HepG2 (cell line): ENCODE results near the gene GCNT2. TPM values are rescaled to one million over a fixed set of nuclear protein-coding genes. Genes with fewer than 3 reads are reported as not detected.

ENCODE experiments used
- ARID2 ChIP-seq: sonication (generic); formaldehyde crosslinking; IDR thresholded peaks from 2 replicates; pipeline ENCODE4 v1.8.1; 2022; ENCODE audit warnings: mild to moderate bottlenecking, missing genetic modification reagents, borderline replicate concordance
- ARID5B ChIP-seq: IDR thresholded peaks from 2 replicates; pipeline ENCODE4 v1.4.0; 2020; ENCODE audit warnings: mild to moderate bottlenecking, missing genetic modification reagents
- CEBPB ChIP-seq: IDR thresholded peaks from 2 replicates; pipeline ENCODE4 v1.6.1; 2011; ENCODE audit warnings: low read depth, low read length, improper control_type of control experiment, borderline replicate concordance
- DPF2 ChIP-seq: sonication (generic); formaldehyde crosslinking; IDR thresholded peaks from 2 replicates; pipeline ENCODE4 v1.4.0; 2020; ENCODE audit warnings: mild to moderate bottlenecking, low read depth, missing genetic modification reagents, borderline replicate concordance
- ETS1 ChIP-seq: sonication (generic); formaldehyde crosslinking; IDR thresholded peaks from 2 replicates; pipeline ENCODE4 v1.4.0; 2020; ENCODE audit warnings: missing genetic modification reagents
- HMG20B ChIP-seq: conservative IDR thresholded peaks from 2 replicates; pipeline ENCODE4 v1.6.1; 2016; ENCODE audit warnings: missing genetic modification reagents, missing compliant biosample characterization
- MAZ ChIP-seq, 2 experiments: sonication (generic) in 1 of 2; formaldehyde crosslinking in 1 of 2; IDR thresholded peaks; 2 replicates each; pipeline versions ENCODE4 v1.5.0 to v1.6.1; 2012 to 2020; ENCODE audit warnings: low read depth in 2 of 2, mild to moderate bottlenecking in 2 of 2, borderline replicate concordance in 1 of 2, improper control_type of control experiment in 1 of 2, low read length in 1 of 2, missing genetic modification reagents in 1 of 2, moderate library complexity in 1 of 2
- MEIS1 ChIP-seq: sonication (generic); formaldehyde crosslinking; IDR thresholded peaks from 2 replicates; pipeline ENCODE4 v1.9.0; 2021; ENCODE audit warnings: mild to moderate bottlenecking, missing genetic modification reagents, moderate library complexity, borderline replicate concordance
- RAD51 ChIP-seq: fragments of 450-650 bp; IDR thresholded peaks from 2 replicates; pipeline ENCODE4 v1.6.1; 2016; ENCODE audit warnings: borderline replicate concordance
- RFX3 ChIP-seq: IDR thresholded peaks from 2 replicates; pipeline ENCODE4 v1.6.1; 2016; ENCODE audit warnings: missing biosample characterization, missing genetic modification reagents
- SIN3B ChIP-seq: fragments of 150-350 bp; IDR thresholded peaks from 2 replicates; pipeline ENCODE4 v1.6.1; 2014; ENCODE audit warnings: low read length
- SKI ChIP-seq: fragments of 450-650 bp; IDR thresholded peaks from one replicate; pipeline ENCODE4 v1.6.1; 2018; ENCODE audit warnings: mild to moderate bottlenecking; ENCODE audit not compliant: partially characterized antibody
- SP2 ChIP-seq: sonication (generic); formaldehyde crosslinking; IDR thresholded peaks from 2 replicates; pipeline ENCODE4 v1.5.1; 2020; ENCODE audit warnings: mild to moderate bottlenecking, missing genetic modification reagents
- STAT5B ChIP-seq: sonication (generic); formaldehyde crosslinking; IDR thresholded peaks from 2 replicates; pipeline ENCODE4 v1.4.0; 2020; ENCODE audit warnings: missing genetic modification reagents
- TRIM24 ChIP-seq: sonication (generic); formaldehyde crosslinking; IDR thresholded peaks from 2 replicates; pipeline ENCODE4 v1.8.0; 2022; ENCODE audit warnings: mild to moderate bottlenecking, missing genetic modification reagents
- XRCC5 ChIP-seq: fragments of 200-400 bp; formaldehyde crosslinking; optimal IDR thresholded peaks from 2 replicates; pipeline ENCODE3; 2017; ENCODE audit warnings: mild to moderate bottlenecking, low read length
- YEATS4 ChIP-seq: sonication (generic); formaldehyde crosslinking; IDR thresholded peaks from 2 replicates; pipeline ENCODE4 v1.4.0; 2020; ENCODE audit warnings: missing genetic modification reagents, borderline replicate concordance
- ZBTB26 ChIP-seq: IDR thresholded peaks from 2 replicates; pipeline ENCODE4 v1.6.1; 2016; ENCODE audit warnings: missing compliant biosample characterization, missing genetic modification reagents, borderline replicate concordance
- ZBTB8A ChIP-seq: sonication (generic); formaldehyde crosslinking; IDR thresholded peaks from 2 replicates; pipeline ENCODE4 v1.4.0; 2020; ENCODE audit warnings: mild to moderate bottlenecking, low read depth, missing genetic modification reagents, borderline replicate concordance
- ZFAT ChIP-seq: sonication (generic); formaldehyde crosslinking; conservative IDR thresholded peaks from 2 replicates; pipeline ENCODE4 v1.8.1; 2023; ENCODE audit warnings: missing genetic modification reagents, inconsistent platforms
- ZNF383 ChIP-seq: sonication (generic); formaldehyde crosslinking; IDR thresholded peaks from 2 replicates; pipeline ENCODE4 v1.4.0; 2020; ENCODE audit warnings: missing genetic modification reagents, mild to moderate bottlenecking, borderline replicate concordance
- ZNF589 ChIP-seq: sonication (generic); formaldehyde crosslinking; conservative IDR thresholded peaks from 2 replicates; pipeline ENCODE4 v1.8.0; 2022; ENCODE audit warnings: mild to moderate bottlenecking, moderate library complexity, missing genetic modification reagents
- ZSCAN21 ChIP-seq: sonication (generic); formaldehyde crosslinking; IDR thresholded peaks from 2 replicates; pipeline ENCODE4 v1.8.0; 2022; ENCODE audit warnings: mild to moderate bottlenecking, missing genetic modification reagents, moderate library complexity, borderline replicate concordance
- ZZZ3 ChIP-seq: sonication (generic); formaldehyde crosslinking; IDR thresholded peaks from 2 replicates; pipeline ENCODE4 v1.4.0; 2020; ENCODE audit warnings: missing genetic modification reagents, mild to moderate bottlenecking, borderline replicate concordance
- polyA plus RNA-seq, 8 experiments: library from polyadenylated mRNA; depleted of rRNA in 3 of 8; stranded (reverse) in 7 of 8; unstranded in 1 of 8; fragments of >200 nt; fragmentation: Illumina TruSeq in 4 of 8; extraction: Trizol in 4 of 8; gene quantifications; 2 replicates each; pipeline versions ENCODE4 v1.2.1 to v1.2.3, GENCODE V29; 2011 to 2016; ENCODE audit warnings: low read depth in 4 of 8, missing spikeins in 1 of 8, mixed read lengths in 1 of 8; ENCODE audit not compliant: insufficient read depth in 1 of 8
- total RNA-seq, 5 experiments: library from RNA; depleted of rRNA; stranded (reverse); fragments of >200 nt; fragmentation: Illumina TruSeq; extraction: Trizol; gene quantifications; 2 replicates each; pipeline ENCODE4 v1.2.3, GENCODE V29; 2016; ENCODE audit warnings: low read depth in 1 of 5

GCNT2 gene
- total and polyA plus RNA-seq, 2 of the 13 experiments (the other 11 are each of a cell fraction or from before 2014, with no cell fraction given): 11.8 to 31.9 TPM

- TF ChIP-seq RAD51 (no peak), XRCC5 (no peak), ARID5B (CRISPR knock-in tag) (peak; percentile 75; the same call in 1 of the 2 replicates), RFX3 (no peak), ZBTB8A (CRISPR knock-in tag) (no peak), ETS1 (no peak), YEATS4 (peak; percentile 68; the same call in 1 of the 2 replicates), ZNF383 (no peak), ARID2 (CRISPR knock-in tag) (no peak), SIN3B (0 out of 2 replicates have a peak, but pooled peaks have one; percentile 9), ZSCAN21 (CRISPR knock-in tag) (no peak), TRIM24 (CRISPR knock-in tag) (no peak), SKI (no peak), HMG20B (CRISPR knock-in tag) (no peak), ZBTB26 (no peak), ZFAT (no peak), CEBPB (peak; percentile 90), DPF2 (no peak; the same call in 1 of the 2 replicates), ZNF589 (CRISPR knock-in tag) (no peak), STAT5B (no peak), MAZ (IDR thresholded peaks at IDR 0.05; ENCODE audit: borderline replicate concordance, low read depth, low read length) (no peak), MAZ (CRISPR knock-in tag; IDR thresholded peaks at IDR 0.05; ENCODE audit: low read depth) (no peak), ZZZ3 (CRISPR knock-in tag) (no peak), MEIS1 (CRISPR knock-in tag) (no peak), SP2 (CRISPR knock-in tag) (no peak)
Observed at GRCh38 chr6:10528158-10528981, 7.2 kb downstream of the GCNT2 start (continued).
